HL-60 (cell line): ENCODE measurements around the gene DAAM1.

Experiments
- DNase-seq, 2 experiments: peaks; one replicate each; pipeline ENCODE4 v3.0.0-alpha.2; 2010 to 2020; ENCODE audit warnings: low read depth in 1 of 2, low spot score in 1 of 2
- H3K27ac ChIP-seq: fragments of 250-450 bp; sonication (Bioruptor Pico); replicated peaks from 2 replicates; pipeline ENCODE4 v1.5.1; 2020; ENCODE audit warnings: mild to moderate bottlenecking, moderate library complexity
- H3K27me3 ChIP-seq: fragments of 250-450 bp; sonication (Bioruptor Pico); 2 replicates; pipeline ENCODE4 v1.5.1; 2021; ENCODE audit warnings: mild to moderate bottlenecking, moderate library complexity; ENCODE audit not compliant: insufficient read depth, poor library complexity, severe bottlenecking
- H3K4me3 ChIP-seq: replicated peaks from 2 replicates; pipeline ENCODE4 v1.5.1; 2011; ENCODE audit warnings: mild to moderate bottlenecking, control low read depth, low read length; ENCODE audit not compliant: insufficient read depth
- CTCF ChIP-seq: IDR thresholded peaks from one replicate; pipeline ENCODE4 v1.5.1; 2011; ENCODE audit warnings: low read length, control low read depth, inconsistent platforms; ENCODE audit not compliant: insufficient read depth
- GABPA ChIP-seq: IDR thresholded peaks from 2 replicates; pipeline ENCODE4 v1.6.1; 2012; ENCODE audit warnings: low read depth
- POLR2AphosphoS5 ChIP-seq: IDR thresholded peaks from 2 replicates; pipeline ENCODE4 v1.6.1; 2012; ENCODE audit warnings: low read depth
- REST ChIP-seq: IDR thresholded peaks from 2 replicates; pipeline ENCODE4 v1.6.1; 2012; ENCODE audit warnings: low read depth; ENCODE audit not compliant: insufficient replicate concordance
- SPI1 ChIP-seq: IDR thresholded peaks from 2 replicates; pipeline ENCODE4 v1.6.1; 2012; ENCODE audit warnings: low read depth, mild to moderate bottlenecking, borderline replicate concordance

The DAAM1 gene

GRCh38 chr14:59245809-59246295 lies 57.4 kb downstream of the DAAM1 start:
- Histone ChIP-seq H3K4me3 (no peak overlapping the region), H3K27ac (no peak overlapping the region), H3K27me3 (no peaks in the 10 kb centered on the region)
- TF ChIP-seq SPI1 (no peak), REST (no peak), CTCF (no peak), POLR2AphosphoS5 (no peak), GABPA (no peak)
- no peak for DNase-seq

GRCh38 chr14:59246566-59246965 lies 58.1 kb downstream of the DAAM1 start:
- no peak for TF ChIP-seq SPI1
- TF ChIP-seq CTCF, result no peak
- no peak for TF ChIP-seq POLR2AphosphoS5
- no peak for TF ChIP-seq REST
- no peak for TF ChIP-seq GABPA
- Histone ChIP-seq H3K4me3 (no peak overlapping the region), H3K27ac (no peak overlapping the region), H3K27me3 (no peaks in the 10 kb centered on the region)
- DNase-seq, result no peak

- no peak for DNase-seq
- TF ChIP-seq POLR2AphosphoS5, result no peak
- TF ChIP-seq GABPA, result no peak
- no peak for TF ChIP-seq CTCF
- TF ChIP-seq REST, result no peak
- TF ChIP-seq SPI1, result no peak
- Histone ChIP-seq H3K27ac (no peak overlapping the region), H3K4me3 (no peak overlapping the region), H3K27me3 (no peaks in the 10 kb centered on the region)
Measured at GRCh38 chr14:59247801-59248584, 59.5 kb downstream of the DAAM1 start.
